GM21737 (cell line): ENCODE results near the gene SP2.

ENCODE experiments used
- ATAC-seq: cut with Tn5 transposase; IDR thresholded peaks from one replicate; pipeline ENCODE4 v1.9.1; 2021; ENCODE audit warnings: mild to moderate bottlenecking, moderate library complexity; ENCODE audit not compliant: unreplicated experiment

Gene SP2

DNA sequence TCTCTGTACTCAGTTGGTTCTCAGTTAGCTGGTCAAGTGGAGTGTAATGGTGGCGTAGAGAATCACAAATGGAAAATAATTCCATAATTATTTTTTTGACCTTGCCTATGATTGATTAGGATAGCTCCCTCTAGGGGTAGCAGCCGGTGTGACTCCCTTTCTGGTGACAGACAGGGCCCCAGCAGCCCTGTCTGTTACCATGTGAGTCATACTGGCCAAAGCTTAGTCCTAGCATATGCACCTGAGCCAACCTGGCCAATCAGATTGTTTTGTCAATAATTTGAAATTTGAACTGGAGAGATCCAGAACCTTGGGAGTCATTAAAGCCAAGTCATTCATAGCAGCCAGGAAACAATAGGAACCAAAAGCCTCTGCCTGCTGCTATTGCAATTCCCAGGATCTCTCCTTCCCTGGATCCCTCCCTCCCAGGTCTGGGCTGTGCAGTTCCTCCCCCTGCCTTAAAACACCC is 50.9 kb downstream of the SP2 start:
- ATAC-seq = no peak

DNA sequence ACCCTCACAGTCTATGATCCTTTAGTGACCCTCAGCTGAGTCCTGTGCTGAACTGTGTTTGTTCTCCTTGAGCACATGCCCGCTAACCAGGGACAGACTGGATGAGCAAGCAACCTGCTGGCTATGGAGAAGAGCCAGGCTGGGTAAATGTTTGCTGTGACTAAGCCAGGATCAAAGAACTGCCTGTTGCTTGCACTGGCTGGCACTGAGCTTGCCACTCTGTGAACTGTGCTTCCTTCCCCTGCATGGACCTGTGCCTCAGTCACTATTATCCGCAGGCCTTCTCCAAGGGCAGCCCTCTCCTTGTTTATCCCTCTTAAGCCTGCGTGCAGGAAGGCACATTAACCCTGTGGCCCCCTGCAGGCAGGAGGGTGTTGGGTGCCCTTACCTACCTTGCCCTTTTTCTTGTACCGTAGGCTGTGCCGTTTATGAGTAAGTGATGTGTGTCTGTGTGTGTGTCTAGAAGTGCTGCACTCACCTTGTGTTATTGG is 52.7 kb downstream of the SP2 start:
- ATAC-seq = no peak

DNA sequence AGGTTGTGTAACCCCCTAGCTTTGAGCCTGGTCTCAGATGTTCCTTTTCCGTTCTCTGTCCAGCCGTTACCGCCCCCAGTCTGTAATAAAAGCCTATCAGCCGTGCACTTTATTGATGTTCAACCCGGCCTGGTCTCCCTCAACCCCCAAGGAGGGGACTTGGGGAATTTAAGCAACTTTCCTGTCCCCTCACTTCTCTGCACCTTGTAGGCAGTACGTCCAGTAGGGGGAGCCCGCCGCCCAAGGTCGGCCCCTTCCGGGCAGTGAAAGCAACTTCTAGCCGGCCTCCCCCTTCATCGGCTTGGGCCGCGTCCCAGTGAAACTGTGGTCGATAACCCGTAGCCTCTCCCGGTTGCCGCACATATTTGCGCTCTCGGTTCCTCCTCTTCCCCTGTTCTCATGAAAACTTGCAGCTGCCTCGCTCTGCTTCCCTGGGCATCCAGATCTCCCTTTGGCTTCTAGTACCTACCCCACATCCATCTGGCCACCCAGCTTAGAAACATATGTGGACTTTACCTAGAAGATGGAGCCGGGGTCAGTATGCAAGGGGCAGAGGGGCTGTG is 53.2 kb downstream of the SP2 start:
- ATAC-seq = no peak

DNA sequence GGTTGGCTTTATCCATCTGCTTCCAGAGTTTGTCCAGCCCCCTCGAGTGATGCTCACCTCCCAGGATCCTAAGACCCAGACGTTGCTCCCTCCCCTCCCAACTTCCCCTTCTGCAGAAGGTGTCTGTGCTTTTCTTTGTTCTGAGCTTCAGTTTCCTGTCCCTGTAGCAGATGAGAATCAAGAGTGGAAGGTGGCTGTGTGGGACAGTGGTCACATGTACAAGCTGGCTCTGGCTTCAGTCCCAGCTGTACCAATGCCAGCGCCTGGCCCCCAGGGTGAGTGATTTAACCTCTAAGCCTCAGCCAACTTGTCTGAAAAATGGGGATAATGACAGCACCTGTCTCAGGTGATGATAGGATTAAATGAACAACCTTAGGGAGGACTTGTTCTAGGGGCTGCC is 53.9 kb downstream of the SP2 start:
- no peak for ATAC-seq

DNA sequence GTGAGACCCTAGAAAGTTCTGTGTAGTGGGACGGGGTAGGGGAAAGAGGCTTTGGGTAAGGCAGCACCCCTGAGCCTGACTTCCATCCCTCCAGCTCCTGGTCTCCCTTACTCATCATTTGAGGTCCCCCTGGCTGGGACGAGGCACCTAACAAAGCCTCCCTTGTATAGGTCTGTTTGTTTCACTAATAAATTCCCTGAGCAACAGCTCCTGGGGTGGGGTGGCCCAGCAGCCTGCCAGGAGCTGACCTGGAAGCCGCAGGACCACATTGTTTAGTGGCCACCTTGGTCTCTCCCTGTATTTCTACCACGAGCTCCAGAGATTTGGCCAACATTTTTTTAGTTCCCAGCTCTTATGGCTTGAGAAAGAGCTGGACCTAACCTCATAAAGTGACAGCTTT is 54.4 kb downstream of the SP2 start:
- no peak for ATAC-seq

DNA sequence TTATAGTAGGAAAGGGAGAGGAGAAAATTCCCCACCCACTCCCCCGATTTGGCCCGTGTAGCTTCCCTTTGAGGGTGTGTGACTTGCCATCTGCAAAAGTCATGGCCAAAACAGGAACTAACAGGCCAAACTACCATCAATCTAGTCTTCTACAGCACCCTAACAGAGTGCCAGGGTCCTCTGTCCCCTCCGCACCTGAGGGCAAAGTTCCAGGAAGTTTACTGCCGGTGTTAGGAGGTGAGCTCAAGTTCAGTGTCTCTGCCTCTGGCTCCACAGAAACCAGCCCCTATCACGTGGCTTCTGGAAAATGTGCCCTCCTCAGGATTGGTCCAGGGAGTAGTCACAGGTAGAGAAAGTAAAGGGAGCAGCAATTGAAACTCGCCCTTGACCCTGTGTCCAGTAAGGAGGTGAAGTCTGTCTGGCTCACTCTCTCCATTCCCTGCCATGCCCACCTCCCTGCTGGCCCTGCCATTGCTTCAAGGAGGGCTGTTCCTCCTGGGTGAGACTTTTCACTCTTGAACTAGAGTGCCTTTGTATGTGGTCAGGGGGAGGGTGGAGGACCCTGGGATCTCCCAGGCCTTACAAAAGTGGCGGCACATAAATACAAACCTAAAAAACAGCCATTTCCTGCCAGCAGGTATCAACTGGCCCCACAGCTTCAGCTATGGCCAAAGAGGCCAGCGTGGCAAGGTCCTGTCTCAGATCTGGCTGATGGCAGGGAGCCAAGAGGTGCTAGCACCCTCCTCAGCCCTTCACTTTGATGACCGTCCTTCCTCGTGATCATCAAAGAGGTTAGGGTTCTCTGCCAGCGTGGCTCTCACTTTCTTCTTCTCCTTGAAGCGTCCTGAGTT is 56.4 kb downstream of the SP2 start:
- no peak for ATAC-seq

DNA sequence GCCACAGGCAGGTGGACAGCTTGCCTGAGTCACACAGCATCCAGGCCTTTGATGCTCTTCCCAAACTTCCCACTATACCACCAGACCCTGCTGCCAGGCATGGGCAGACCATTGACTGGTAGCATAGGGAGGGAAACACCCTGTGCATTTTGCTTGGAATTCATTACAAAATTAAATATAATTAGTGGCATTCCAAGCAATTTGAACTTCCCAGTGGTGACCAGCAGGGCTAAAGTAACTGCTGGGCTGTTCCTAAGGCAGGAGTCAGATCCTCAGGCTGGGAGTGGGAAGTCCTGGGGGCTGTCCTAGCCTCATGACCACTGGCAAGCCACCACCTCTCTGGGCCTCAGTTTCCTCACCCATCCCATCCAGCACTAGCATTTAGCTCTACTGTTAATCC is 57.9 kb downstream of the SP2 start:
- ATAC-seq = no peak

DNA sequence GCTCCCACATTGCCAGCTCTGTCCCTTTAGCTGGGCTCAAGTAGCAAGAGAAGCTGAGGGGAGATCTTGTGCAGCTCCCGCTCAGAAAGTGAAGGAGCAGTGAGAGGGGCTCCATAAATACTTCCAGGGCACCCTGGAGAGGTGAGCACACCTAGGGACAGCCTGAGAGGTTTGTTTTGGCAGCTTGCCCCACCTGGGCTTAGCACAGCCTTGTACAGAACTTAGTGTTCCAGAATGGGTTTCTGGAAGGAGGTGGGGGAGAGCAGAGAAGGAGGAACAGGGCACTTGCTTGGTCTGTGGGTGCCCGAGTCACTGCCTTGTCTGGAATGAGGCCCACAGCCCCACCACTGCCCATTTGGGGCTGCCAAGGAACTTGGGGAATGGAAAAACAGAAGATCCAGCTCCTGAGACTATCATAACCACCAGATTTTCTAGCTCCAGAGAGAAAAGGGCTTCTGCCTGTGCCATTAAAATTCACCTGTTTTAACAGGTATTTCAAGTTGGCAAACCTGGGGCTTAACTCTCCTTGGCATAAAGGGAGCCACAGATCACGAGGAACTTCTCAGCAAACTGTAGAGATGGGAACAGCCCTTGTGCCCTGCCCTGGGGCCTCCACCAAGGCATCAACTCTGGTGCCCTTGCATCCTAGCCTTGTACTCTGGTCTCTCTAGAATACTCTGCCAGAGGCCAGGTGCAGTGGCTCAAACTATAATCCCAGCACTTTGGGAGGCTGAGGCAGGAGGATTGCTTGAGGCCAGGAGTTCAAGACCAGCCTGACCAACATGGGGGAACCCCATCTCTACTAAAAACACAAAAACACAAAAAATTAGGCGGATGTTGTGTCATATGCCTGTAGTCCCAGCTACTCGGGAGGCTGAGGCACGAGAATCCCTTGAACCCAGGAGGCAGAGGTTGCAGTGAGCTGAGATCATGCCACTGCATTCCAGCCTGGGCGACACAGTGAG is 59.7 kb downstream of the SP2 start:
- no peak for ATAC-seq

DNA sequence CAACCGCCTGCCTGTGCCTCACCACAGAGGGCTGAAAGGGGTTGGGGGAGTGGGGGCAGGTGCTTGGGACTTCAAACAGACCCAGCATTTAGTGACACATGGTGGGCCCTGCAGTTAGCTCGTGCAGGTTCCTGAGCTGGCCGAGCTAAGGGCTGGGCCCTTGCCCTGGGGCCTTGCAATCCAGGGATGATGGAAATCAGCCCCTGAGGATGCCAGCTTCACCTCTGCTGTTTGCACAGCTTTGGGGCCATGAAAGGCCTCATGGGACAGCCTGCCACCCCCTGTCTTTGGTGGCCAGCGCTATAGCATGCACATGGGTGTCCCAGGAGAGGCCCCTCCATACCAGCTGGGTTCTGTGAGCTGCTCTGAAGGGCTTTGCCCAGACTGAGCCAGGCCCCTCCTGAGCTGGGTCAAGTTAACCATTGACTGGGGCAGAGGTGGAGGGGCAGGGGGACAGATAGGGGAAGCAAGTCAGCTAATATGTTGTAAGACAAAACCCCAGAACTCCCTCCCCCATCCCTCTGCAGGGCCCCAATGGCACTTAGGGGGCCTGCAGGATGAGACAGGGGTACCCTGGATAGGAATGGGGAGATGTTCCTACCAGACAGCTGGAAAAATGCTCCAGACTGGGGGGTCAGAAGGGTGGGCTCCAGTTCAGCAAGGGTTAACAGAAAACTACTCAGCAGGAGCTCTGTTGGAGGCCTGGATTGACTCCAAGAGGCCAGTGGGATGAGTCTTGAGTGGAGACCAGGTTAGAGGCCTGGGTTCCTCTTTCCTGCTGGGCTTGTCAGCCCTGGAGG is 61.0 kb downstream of the SP2 start:
- no peak for ATAC-seq

DNA sequence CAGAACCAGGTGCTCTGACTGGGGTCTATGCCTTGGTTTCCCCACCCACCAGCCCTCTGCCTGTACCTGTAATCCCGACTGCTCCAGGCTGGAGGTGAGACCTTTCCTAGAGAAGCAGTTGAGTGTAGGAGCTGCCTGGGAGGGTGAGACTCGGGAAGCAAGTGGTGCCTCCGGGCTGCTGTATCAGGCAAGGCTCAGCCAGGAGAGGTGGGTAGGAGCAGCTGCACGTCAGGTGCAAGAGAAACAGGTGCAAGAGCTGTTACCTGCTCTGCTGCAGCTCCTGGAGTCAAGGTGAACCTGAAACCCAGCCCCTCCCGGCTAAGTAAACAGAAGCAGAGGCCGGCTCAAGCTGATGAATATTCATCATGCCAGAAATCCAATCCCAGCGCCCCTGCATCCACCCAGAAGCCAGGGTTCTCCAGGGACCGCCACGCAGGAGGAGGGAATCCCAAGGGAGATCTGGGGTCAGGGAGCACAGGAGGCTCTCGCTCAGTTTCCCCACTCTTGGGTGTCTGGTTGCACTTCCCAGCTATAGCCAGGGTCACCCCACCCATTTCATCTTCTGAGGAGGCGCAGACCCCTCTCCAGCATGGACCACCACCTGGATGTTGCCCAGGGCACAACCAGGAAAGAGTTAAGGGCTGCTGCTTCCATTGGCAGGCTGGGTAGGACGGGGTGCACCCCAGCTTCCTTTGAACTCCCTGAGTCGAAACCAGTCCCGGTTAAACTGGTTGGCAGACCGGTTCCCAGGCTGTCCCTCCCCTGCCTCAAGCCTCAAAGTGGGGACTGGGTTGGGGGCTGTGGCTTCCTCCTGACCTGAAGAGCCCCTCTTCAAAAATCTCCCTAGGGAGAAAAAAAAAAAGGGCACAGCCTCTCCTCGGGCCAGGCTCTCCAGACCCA is 61.8 kb downstream of the SP2 start, which contains the start of gene PRR15L:
Gene PRR15L, minus strand, starts transcription at position 293 of the 900 bp plus-strand sequence. CDS start 4,649 bp downstream, outside the sequence.
- ATAC-seq = no peak

DNA sequence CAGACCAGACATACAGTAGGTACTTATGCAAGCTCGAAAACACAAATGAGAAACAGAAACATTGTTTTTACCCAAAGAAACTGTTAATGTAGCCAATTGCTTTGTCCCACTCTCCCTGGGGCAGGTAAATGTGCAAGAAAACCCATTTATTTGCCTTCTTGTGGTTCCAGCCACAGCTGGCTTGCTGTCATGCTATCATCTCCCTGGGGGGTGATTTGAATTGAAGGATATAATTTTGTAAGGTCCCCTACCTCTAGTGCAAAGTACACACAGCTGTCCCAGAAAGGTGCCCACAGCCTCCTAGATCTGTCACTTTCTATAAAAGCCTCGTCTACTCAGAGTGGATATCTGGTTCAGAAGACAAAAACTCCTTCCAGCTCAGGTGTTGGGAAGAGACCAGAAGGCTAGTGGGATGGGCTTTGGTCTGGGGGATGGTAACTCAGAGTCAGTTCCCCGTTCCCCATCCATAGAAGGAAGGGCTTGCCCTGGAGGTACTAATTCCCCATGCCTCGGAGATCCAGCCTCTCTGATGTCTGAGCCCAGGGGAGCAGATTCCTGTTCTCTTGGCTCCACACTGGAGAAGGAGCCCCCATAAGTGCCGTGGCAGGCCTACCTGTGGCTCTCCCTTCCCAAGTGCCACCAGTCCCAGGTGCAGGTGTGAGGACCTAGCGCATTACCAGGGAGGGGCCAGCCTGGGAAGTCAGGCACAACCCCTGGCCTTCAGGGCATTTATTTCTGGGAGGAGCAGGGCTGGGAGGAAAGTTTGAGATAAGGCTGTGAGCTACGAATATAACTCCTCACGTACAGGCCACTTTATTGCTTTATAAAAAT is 64.0 kb downstream of the SP2 start:
- no peak for ATAC-seq

DNA sequence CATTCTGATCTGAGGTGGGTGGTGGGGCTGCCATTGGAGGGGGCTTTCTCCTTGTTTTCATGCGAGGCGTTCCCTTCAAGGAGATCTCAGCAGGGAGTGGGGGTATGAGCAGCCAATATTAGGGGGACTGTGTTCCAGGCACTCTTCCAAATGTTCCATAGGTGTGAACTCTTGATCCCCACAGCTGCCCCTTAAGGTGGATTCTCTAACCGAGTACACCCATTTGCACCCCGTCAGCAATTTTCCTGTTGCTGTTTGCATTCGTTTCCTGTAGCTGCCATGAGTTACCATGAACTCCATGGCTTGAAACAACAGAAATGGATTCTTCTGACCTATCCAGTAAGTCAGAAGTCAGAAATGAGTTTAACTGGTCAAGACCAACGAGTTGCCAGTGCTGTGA is 65.4 kb downstream of the SP2 start:
- no peak for ATAC-seq

DNA sequence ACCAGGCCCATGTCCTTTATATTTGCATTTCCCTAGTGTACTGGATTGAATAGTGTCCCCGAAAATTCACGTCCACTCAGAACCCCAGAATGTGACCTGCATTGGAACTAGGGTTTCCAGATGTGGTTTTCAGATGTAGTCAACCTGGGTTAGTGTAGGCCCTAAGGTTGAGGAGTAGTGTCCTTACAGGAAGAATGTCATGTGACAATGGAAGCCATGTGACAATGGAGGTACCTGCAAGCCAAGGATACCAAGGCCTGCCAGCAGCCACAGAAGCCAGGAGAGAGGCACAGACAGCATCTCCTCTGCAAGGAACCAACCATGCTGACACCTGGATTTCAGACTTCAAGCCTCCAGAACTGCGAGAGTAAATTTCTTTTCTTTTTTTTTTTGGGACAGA is 66.9 kb downstream of the SP2 start:
- no peak for ATAC-seq

DNA sequence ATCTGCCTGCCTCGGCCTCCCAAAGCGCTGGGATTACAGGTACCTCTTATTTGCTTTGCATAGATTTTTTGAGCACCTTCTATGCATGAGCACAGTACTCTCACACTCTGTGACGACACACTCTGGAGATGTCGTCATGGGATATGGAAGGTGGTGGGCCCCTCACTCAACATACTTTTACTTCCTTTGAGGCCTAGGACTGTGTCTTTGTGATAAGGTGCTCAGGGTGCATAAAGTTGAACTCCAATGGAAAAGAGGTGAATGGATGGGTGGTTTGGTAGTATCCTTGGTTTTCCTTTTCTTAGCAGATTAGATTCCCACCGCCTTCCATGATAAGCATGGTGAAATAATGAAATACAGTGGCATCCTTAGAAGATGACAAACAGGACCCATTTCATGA is 68.8 kb downstream of the SP2 start:
- no peak for ATAC-seq

DNA sequence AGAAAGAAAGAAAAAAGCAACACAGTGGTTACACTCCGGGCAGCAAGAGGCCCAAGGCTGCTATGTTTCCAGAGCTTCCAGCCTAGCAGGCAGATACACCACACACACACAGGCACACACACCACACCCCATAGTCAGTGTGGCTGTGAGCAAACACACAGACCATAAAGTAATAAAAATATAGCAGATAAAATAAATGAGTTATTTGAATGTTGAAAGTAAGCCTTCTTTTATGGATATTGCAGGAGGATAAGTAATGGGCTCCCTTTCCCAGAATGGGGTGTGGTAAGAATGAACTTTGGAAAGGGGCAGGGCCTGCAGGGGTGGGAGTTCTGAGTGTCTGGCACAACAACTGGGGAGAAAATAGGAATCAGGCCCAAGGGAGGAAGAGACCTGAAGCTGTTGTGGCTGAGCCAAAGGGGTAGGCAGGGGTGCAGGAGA is 70.1 kb downstream of the SP2 start:
- no peak for ATAC-seq

DNA sequence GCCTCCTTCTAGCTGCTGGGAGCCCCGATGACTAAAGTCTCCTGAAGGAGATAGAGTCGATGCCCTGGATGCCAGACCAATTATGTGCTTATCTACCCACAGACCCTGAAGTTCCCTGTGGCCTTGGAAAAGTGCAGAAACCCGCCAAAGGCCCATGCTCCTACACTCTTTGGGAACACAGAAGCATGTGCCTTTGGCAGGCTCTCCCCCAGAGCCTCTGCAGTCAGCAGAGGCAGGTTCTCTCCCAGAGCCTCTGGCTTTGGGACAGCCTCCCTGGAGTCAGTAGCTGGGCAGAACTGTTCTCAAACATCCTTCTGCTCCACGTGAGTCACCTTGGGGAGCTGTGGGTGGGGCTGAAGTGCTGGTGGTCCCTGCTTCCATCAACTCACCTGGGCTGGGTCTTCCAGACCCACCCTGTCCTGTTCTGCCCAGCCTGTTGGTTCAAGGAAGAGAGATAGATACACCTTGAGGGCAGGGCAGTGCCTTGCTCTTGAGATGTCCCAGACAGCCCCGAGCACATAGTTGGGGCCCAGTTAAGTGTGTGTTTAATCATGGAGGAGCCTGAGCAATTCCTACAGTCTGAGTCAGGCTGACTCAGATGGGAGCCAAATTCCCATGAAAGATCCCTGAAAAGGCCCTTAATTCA is 71.7 kb downstream of the SP2 start:
- no peak for ATAC-seq

DNA sequence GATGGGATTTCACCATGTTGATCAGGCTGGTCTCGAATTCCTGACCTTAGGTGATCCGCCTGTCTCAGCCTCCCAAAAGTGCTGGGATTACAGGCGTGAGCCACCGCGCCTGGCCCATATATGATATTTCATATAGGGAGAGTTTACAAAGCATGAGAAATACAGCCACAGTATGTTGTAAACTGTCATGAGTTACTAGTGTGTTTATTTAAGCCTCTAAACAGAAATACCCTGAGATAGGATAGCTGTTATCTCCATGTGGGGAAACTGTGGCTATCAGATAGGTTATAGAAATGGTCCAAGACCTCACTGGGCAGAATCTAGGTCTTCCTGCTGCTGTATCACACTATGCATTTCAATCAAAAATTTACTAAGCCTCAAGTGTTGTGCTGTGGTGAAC is 72.8 kb downstream of the SP2 start:
- ATAC-seq = no peak
